A549 (cell line): ENCODE data around the gene COL26A1. TPM values are rescaled to one million over a fixed set of nuclear protein-coding genes. Genes with fewer than 3 reads are reported as not detected.

Experiments
- ATAC-seq, 2 experiments: fragments of 200-7000 bp in 1 of 2; fragments of >200 bp in 1 of 2; cut with Nextera tagmentation in 1 of 2; cut with Tn5 transposase in 1 of 2; 3 replicates each; pipeline versions ENCODE4 v1.8.0 to v1.9.1; 2018 to 2020; ENCODE audit warnings: mild to moderate bottlenecking in 1 of 2, moderate library complexity in 1 of 2
- CTCF ChIA-PET: fragments of 300-600 bp; sonication (Branson Sonifier 250); formaldehyde crosslinking; extraction: SDS; loops from one replicate; lab custom pipeline; 2021; ENCODE audit warnings: antibody characterized with exemption, inconsistent platforms; lab: Yijun Ruan, JAX
- POLR2A ChIA-PET: fragments of 350-600 bp; formaldehyde crosslinking; extraction: SDS; loops from one replicate; lab custom pipeline; 2021; ENCODE audit warnings: antibody characterized with exemption, inconsistent platforms; lab: Yijun Ruan, JAX
- DNase-seq, 2 experiments: peaks; one replicate each; pipeline versions ENCODE4 v3.0.0 to v3.0.0-alpha.2; 2011 to 2016; ENCODE audit warnings: low read depth in 1 of 2, low spot score in 1 of 2
- FAIRE-seq: peaks from 2 replicates; lab custom pipeline; 2011; peaks lifted over from hg19 to GRCh38; lab: Jason Lieb, UNC
- H3K27ac ChIP-seq, 2 experiments: fragments of >200 bp; sonication (Bioruptor Twin); formaldehyde crosslinking; 3 replicates each; pipeline ENCODE4 v1.5.1; 2016 to 2017
- H3K4me1 ChIP-seq: fragments of >200 bp; sonication (Bioruptor Twin); formaldehyde crosslinking; 3 replicates; pipeline ENCODE4 v1.6.1; 2016
- H3K4me2 ChIP-seq: fragments of >200 bp; sonication (Bioruptor Twin); formaldehyde crosslinking; 3 replicates; pipeline ENCODE4 v1.6.1; 2016
- H3K4me3 ChIP-seq: fragments of >200 bp; sonication (Bioruptor Twin); formaldehyde crosslinking; 3 replicates; pipeline ENCODE4 v1.5.1; 2016
- H3K9me3 ChIP-seq: fragments of >200 bp; sonication (Bioruptor Twin); formaldehyde crosslinking; 3 replicates; pipeline ENCODE4 v1.6.1; 2016
- BHLHE40 ChIP-seq: IDR thresholded peaks from 2 replicates; pipeline ENCODE4 v1.6.1; 2012; ENCODE audit warnings: low read depth, low read length, inconsistent platforms
- CBX2 ChIP-seq: fragments of 200-600 bp; sonication (generic); IDR thresholded peaks from 2 replicates; pipeline ENCODE4 v1.6.1; 2016; ENCODE audit warnings: low read depth, mild to moderate bottlenecking, borderline replicate concordance
- CHD4 ChIP-seq: fragments of 200-600 bp; sonication (generic); IDR thresholded peaks from 2 replicates; pipeline ENCODE4 v1.6.1; 2016; ENCODE audit warnings: antibody characterized with exemption, mild to moderate bottlenecking, borderline replicate concordance
- EHMT2 ChIP-seq: fragments of 200-600 bp; sonication (generic); IDR thresholded peaks from 2 replicates; pipeline ENCODE4 v1.6.1; 2016; ENCODE audit warnings: antibody characterized with exemption, low read depth, mild to moderate bottlenecking, moderate library complexity
- FOSB ChIP-seq: fragments of 250-450 bp; sonication (Bioruptor Pico); IDR thresholded peaks from 2 replicates; pipeline ENCODE4 v1.5.0; 2020; ENCODE audit warnings: mild to moderate bottlenecking, moderate library complexity
- FOXS1 ChIP-seq: fragments of 250-450 bp; sonication (Bioruptor Pico); IDR thresholded peaks from 2 replicates; pipeline ENCODE4 v1.5.0; 2020; ENCODE audit warnings: mild to moderate bottlenecking, moderate library complexity
- GATA3 ChIP-seq: IDR thresholded peaks from 2 replicates; pipeline ENCODE4 v1.6.1; 2012; ENCODE audit warnings: borderline replicate concordance
- HDAC2 ChIP-seq: fragments of 200-600 bp; sonication (generic); IDR thresholded peaks from 2 replicates; pipeline ENCODE4 v1.6.1; 2016
- HEYL ChIP-seq: fragments of 250-450 bp; sonication (Bioruptor Pico); IDR thresholded peaks from 2 replicates; pipeline ENCODE4 v1.8.0; 2021; ENCODE audit warnings: mild to moderate bottlenecking, moderate library complexity
- HOXA7 ChIP-seq: fragments of 250-450 bp; sonication (Bioruptor Pico); IDR thresholded peaks from 2 replicates; pipeline ENCODE4 v1.5.0; 2020; ENCODE audit warnings: mild to moderate bottlenecking, moderate library complexity
- HOXB13 ChIP-seq: fragments of 250-450 bp; sonication (Bioruptor Pico); IDR thresholded peaks from 2 replicates; pipeline ENCODE4 v1.5.0; 2020; ENCODE audit warnings: low read depth, mild to moderate bottlenecking, moderate library complexity
- KDM1A ChIP-seq: fragments of 200-600 bp; sonication (generic); IDR thresholded peaks from 2 replicates; pipeline ENCODE4 v1.6.1; 2016; ENCODE audit warnings: low read depth, mild to moderate bottlenecking
- KDM5A ChIP-seq: fragments of 200-600 bp; sonication (generic); IDR thresholded peaks from 2 replicates; pipeline ENCODE4 v1.6.1; 2016; ENCODE audit warnings: antibody characterized with exemption, mild to moderate bottlenecking
- MAFK ChIP-seq: fragments of 450-650 bp; IDR thresholded peaks from 2 replicates; pipeline ENCODE4 v1.6.1; 2014; ENCODE audit not compliant: partially characterized antibody
- MAZ ChIP-seq: fragments of 150-350 bp; IDR thresholded peaks from 2 replicates; pipeline ENCODE4 v1.6.1; 2014; ENCODE audit warnings: antibody characterized with exemption, low read depth, low read length, borderline replicate concordance
- NR3C1 ChIP-seq: fragments of >200 bp; sonication (Bioruptor Twin); formaldehyde crosslinking; IDR thresholded peaks from 3 replicates; pipeline ENCODE4 v1.6.1; 2017
- RAD21 ChIP-seq, 2 experiments: fragments of >200 bp in 1 of 2; sonication (Bioruptor Twin) in 1 of 2; formaldehyde crosslinking in 1 of 2; IDR thresholded peaks in 1 of 2; conservative IDR thresholded peaks in 1 of 2; 2 replicates in 1 of 2; 3 replicates in 1 of 2; pipeline ENCODE4 v1.6.1; 2012 to 2018; ENCODE audit warnings: inconsistent platforms in 1 of 2
- RARB ChIP-seq: fragments of 250-450 bp; sonication (Bioruptor Pico); IDR thresholded peaks from 2 replicates; pipeline ENCODE4 v1.8.0; 2021; ENCODE audit warnings: mild to moderate bottlenecking, moderate library complexity
- RCOR1 ChIP-seq: fragments of 150-350 bp; IDR thresholded peaks from 2 replicates; pipeline ENCODE4 v1.6.1; 2014; ENCODE audit warnings: antibody characterized with exemption, low read length, low read depth
- RFX5 ChIP-seq: fragments of 450-650 bp; IDR thresholded peaks from 2 replicates; pipeline ENCODE4 v1.7.1; 2014; ENCODE audit warnings: antibody characterized with exemption, mild to moderate bottlenecking, moderate library complexity
- SREBF2 ChIP-seq: fragments of 450-650 bp; IDR thresholded peaks from 2 replicates; pipeline ENCODE4 v1.6.1; 2014; ENCODE audit warnings: mild to moderate bottlenecking, moderate library complexity
- TP53 ChIP-seq: fragments of 250-450 bp; sonication (Bioruptor Pico); IDR thresholded peaks from 2 replicates; pipeline ENCODE4 v1.5.0; 2021; ENCODE audit warnings: mild to moderate bottlenecking, moderate library complexity
- ZFP36 ChIP-seq: fragments of 450-650 bp; IDR thresholded peaks from 2 replicates; pipeline ENCODE4 v1.6.1; 2014; ENCODE audit warnings: borderline replicate concordance; ENCODE audit not compliant: partially characterized antibody
- ZNF302 ChIP-seq: fragments of 250-450 bp; sonication (Bioruptor Pico); IDR thresholded peaks from 2 replicates; pipeline ENCODE4 v1.9.0; 2021; ENCODE audit warnings: inconsistent platforms, mild to moderate bottlenecking, moderate library complexity
- WGBS: methylation state at CpG from one replicate; pipeline ENCODE4 v1.1.6; 2017; ENCODE audit errors: missing lambda C conversion rate; 5-methylcytosine and 5-hydroxymethylcytosine counted together
- polyA plus RNA-seq, 4 experiments: library from polyadenylated mRNA; depleted of rRNA in 3 of 4; stranded (reverse); fragments of >200 nt; fragmentation: RNase III in 1 of 4; extraction: RNeasy Plus Mini Kit Qiagen cat#74134 plus additional on column Dnase treatment in 1 of 4; gene quantifications; 2 replicates in 3 of 4; 3 replicates in 1 of 4; pipeline ENCODE4 v1.2.3, GENCODE V29; 2011 to 2017
- TF ChIP-seq, protein P1 (sequence below): fragments of 450-650 bp; IDR thresholded peaks from 2 replicates; pipeline ENCODE4 v1.6.1; 2014; ENCODE audit warnings: antibody characterized with exemption
- TF ChIP-seq, protein P2 (sequence below): IDR thresholded peaks from 2 replicates; pipeline ENCODE4 v1.6.1; 2012; ENCODE audit warnings: low read depth, borderline replicate concordance
- TF ChIP-seq, protein P3 (sequence below): fragments of 250-450 bp; sonication (Bioruptor Pico); IDR thresholded peaks from 2 replicates; pipeline ENCODE4 v1.5.0; 2021; ENCODE audit warnings: mild to moderate bottlenecking, moderate library complexity, borderline replicate concordance

COL26A1 gene
- polyA plus RNA-seq, 2 of the 4 experiments (the other 2 are of a cell fraction): 0.52 to 1.4 TPM

DNA sequence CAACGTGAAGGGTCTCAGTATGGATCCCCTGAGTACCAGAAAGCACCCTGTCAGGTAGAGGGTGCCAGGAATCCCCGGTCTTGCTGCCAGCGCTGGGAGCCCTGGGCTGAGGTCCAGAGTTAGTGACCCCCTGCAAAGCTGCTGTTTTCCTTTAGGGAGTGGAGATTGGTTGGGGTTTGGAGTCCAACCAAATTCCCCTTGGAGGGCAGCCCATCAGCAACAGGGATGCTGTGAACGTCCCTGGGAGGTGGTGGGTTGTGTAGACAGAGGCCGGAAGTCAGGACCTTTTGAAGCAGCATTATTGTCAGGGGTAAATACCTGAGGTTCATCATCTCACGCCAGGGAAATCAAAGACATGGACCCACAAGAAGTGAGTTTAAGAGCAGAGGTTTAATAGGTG is 104.2 kb downstream of the COL26A1 start (continued):
- TF ChIP-seq KDM5A: no peak
- TF ChIP-seq NR3C1: no peak
- TF ChIP-seq, protein P1, sequence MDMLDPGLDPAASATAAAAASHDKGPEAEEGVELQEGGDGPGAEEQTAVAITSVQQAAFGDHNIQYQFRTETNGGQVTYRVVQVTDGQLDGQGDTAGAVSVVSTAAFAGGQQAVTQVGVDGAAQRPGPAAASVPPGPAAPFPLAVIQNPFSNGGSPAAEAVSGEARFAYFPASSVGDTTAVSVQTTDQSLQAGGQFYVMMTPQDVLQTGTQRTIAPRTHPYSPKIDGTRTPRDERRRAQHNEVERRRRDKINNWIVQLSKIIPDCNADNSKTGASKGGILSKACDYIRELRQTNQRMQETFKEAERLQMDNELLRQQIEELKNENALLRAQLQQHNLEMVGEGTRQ: no peak
- no peak for TF ChIP-seq EHMT2
- no peak for TF ChIP-seq ZNF302 (CRISPR knock-in tag)
- TF ChIP-seq RFX5: no peak
- no peak for TF ChIP-seq GATA3
- TF ChIP-seq ZFP36: no peak
- TF ChIP-seq HEYL (CRISPR knock-in tag): no peak
- no peak for TF ChIP-seq CHD4
- TF ChIP-seq, all 56 proteins: peak for 0

DNA sequence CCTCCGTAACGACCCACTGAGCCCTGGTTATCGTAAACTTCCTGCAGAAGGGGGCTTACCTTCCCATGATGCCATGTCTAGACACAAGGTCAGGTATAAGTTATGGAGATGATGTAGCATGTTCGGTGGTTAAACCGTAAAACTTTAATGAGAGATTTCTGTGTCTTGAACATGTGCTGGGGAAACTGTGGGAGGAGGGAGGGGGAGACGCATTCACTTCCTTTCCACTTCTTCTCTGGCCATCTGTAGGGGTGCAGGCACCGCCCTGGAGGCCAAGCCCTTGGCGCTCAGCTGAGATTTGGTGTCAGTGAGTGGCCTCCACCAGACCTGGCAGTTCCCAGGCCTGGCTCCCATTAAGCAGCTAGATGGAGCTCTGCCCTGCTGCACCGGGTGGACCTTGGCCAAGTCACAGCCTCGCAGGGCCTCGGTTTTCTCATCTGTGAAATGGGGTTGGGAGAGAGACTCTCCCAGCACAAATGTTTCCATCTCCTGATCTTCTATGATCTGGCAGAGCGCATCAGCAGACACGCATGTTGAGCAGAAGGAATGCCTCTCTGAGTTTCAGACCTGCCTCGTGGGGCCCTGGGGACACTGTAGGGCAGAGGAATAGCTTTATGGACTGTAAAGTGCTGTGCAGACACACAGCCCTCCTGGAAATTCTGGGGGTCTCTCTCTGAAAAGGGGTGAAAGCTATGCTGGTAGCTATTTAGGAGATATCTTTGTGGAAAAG is 106.0 kb downstream of the COL26A1 start:
- no peak for FAIRE-seq
- Histone ChIP-seq H3K4me1 (no peaks in the 10 kb centered on the region), H3K4me2 (no peak overlapping the region), H3K27ac (no peak overlapping the region), H3K4me3 (no peak overlapping the region), H3K9me3 (no peaks in the 10 kb centered on the region)
- DNase-seq: no peak
- ATAC-seq: no peak
- CTCF ChIA-PET: interaction anchor here (0.8 to 1.3 kb wide), 3 partner anchors 29 to 39 kb away, joined by 3 to 4 read pairs (median 4); no protein-coding TSS in a partner anchor
- 73% methylated on average over 11 of the region's 14 CpGs for WGBS
- POLR2A ChIA-PET: no interaction called here
- TF ChIP-seq KDM1A: no peak
- no peak for TF ChIP-seq BHLHE40
- no peak for TF ChIP-seq FOXS1
- no peak for TF ChIP-seq MAFK
- no peak for TF ChIP-seq HDAC2
- TF ChIP-seq MAZ: no peak
- TF ChIP-seq, protein P1: no peak
- TF ChIP-seq FOSB (CRISPR knock-in tag): no peak
- TF ChIP-seq HOXB13: no peak
- TF ChIP-seq RAD21 (conservative IDR thresholded peaks at IDR 0.05 in 1 of 2, IDR thresholded peaks at IDR 0.05 in 1 of 2): no peak
- no peak for TF ChIP-seq CHD4
- no peak for TF ChIP-seq CBX2
- TF ChIP-seq SREBF2: no peak
- no peak for TF ChIP-seq RARB (CRISPR knock-in tag)
- TF ChIP-seq RCOR1: no peak
- TF ChIP-seq TP53: no peak
- TF ChIP-seq, protein P2, sequence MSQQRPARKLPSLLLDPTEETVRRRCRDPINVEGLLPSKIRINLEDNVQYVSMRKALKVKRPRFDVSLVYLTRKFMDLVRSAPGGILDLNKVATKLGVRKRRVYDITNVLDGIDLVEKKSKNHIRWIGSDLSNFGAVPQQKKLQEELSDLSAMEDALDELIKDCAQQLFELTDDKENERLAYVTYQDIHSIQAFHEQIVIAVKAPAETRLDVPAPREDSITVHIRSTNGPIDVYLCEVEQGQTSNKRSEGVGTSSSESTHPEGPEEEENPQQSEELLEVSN: no peak
- TF ChIP-seq, protein P3, sequence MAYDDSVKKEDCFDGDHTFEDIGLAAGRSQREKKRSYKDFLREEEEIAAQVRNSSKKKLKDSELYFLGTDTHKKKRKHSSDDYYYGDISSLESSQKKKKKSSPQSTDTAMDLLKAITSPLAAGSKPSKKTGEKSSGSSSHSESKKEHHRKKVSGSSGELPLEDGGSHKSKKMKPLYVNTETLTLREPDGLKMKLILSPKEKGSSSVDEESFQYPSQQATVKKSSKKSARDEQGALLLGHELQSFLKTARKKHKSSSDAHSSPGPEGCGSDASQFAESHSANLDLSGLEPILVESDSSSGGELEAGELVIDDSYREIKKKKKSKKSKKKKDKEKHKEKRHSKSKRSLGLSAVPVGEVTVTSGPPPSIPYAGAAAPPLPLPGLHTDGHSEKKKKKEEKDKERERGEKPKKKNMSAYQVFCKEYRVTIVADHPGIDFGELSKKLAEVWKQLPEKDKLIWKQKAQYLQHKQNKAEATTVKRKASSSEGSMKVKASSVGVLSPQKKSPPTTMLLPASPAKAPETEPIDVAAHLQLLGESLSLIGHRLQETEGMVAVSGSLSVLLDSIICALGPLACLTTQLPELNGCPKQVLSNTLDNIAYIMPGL (CRISPR knock-in tag): no peak
- TF ChIP-seq HOXA7 (CRISPR knock-in tag): no peak
